Raji (cell line): ENCODE data around the gene SLC6A1.

Experiments used
- POLR2A ChIP-seq: IDR thresholded peaks from 2 replicates; pipeline ENCODE4 v1.6.1; 2011; ENCODE audit warnings: low read depth, low read length, control low read depth; ENCODE audit not compliant: insufficient read depth

SLC6A1 gene

GRCh38 chr3:11077466-11077865, 84.9 kb downstream of the SLC6A1 start:
- TF ChIP-seq POLR2A: no peak

GRCh38 chr3:11078826-11079515, 86.4 kb downstream of the SLC6A1 start:
- TF ChIP-seq POLR2A: no peak

GRCh38 chr3:11080492-11080891, 87.9 kb downstream of the SLC6A1 start:
- no peak for TF ChIP-seq POLR2A

GRCh38 chr3:11084098-11084497, 91.5 kb downstream of the SLC6A1 start:
- TF ChIP-seq POLR2A: no peak

GRCh38 chr3:11084677-11085076, 92.1 kb downstream of the SLC6A1 start:
- no peak for TF ChIP-seq POLR2A

DNA sequence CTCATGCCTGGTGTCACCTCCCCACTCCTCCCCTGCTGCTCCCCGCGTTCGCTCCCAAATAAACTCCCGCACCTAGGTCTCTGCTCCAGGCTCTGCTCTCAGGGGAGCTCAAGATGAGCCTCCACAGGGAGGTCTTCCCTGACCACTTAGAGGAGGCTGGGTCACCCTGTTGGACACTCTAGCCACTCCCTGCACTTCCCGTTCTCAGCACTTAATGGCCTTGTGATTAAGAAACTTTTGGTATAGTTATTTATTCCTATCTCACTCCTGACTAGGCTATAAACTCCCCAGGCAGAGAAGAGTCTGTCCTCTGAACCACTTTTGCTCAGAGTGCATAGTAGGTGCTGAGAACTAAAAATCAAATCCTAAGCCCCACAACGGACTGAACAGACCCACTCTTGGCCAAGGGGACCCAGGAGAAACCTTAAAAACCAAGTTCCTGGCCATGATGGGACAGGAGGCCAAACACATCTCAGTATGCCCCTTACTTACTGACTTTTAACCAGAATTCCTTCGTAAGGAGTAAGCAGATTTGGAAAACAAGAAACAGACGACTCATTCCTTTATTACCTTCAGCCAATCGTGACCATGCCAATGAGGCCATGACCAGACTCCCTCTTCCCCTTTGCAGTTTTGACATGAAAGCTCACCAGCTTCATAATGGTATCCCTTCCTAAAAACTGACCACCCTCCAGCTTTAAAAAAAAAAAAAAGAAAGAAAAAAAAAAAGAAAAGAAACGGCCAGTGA, 92.7 kb downstream of the SLC6A1 start:
- no peak for TF ChIP-seq POLR2A

- TF ChIP-seq POLR2A: no peak
Observed at GRCh38 chr3:11086856-11087255, 94.3 kb downstream of the SLC6A1 start.

DNA sequence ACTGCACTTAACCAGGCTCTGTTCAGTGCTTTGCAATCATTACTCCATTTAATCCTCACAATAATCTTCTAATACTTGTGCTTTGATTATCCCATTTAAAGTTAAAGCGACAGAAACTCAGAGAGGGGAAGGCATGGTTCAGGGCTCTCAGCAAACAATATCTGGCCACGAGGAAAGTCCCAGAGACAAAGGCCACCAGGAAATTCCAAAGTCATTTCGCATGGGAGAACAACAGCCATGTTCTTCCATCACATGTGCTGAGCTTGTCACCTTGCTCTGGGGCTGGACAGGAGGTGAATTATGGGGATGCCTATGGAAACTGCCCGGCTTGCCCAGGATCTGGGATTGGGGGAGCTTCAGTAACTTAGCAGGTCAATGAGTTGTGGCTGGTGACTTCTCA, 95.5 kb downstream of the SLC6A1 start:
- no peak for TF ChIP-seq POLR2A

- TF ChIP-seq POLR2A: no peak
Observed at GRCh38 chr3:11088831-11089230, 96.3 kb downstream of the SLC6A1 start.
